Activated CD8-positive, alpha-beta memory T cell treated with anti-CD3 and anti-CD28 coated beads for 48 hours (primary cell): ENCODE data around the gene CBLB.

Source experiments
- DNase-seq, 3 experiments: peaks; one replicate each; pipeline ENCODE4 v3.0.0-alpha.2; 2020; ENCODE audit warnings: low read depth in 2 of 3, low spot score in 2 of 3

Gene CBLB

GRCh38 chr3:105868742-105869530, at the start of gene CBLB:
Gene CBLB (minus strand): TSS chr3:105869012. CDS start chr3:105867577, 1,435 bp downstream.
- peak; percentile 65 to 81 (median 81) for DNase-seq

- DNase-seq, result no peak
Measured at GRCh38 chr3:105916767-105917166, 48.0 kb upstream of the CBLB start.

GRCh38 chr3:105915524-105915923, 46.7 kb upstream of the CBLB start:
- DNase-seq, result no peak

DNA sequence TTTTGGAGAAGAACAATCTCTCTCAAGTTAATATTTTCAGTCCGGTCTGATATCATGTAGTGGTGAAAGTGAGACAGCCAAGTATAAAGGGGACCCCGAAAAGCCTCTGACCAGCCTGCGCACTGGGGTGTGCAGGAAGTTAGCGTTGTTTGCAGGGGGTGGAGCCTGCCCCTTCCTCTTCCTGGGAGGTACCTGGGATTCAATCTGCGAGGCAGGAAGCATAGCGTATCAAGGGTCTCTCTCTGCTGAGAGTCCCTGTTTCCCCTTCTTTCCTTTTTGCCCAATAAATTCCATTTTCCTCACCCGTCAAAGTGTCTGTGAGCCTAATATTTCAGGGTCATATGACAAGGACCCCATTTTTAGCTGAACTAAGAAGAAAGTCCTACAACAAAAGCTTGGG, 44.8 kb upstream of the CBLB start:
- no peak for DNase-seq

- DNase-seq, result no peak
Measured at GRCh38 chr3:105912891-105913290, 44.1 kb upstream of the CBLB start.

DNA sequence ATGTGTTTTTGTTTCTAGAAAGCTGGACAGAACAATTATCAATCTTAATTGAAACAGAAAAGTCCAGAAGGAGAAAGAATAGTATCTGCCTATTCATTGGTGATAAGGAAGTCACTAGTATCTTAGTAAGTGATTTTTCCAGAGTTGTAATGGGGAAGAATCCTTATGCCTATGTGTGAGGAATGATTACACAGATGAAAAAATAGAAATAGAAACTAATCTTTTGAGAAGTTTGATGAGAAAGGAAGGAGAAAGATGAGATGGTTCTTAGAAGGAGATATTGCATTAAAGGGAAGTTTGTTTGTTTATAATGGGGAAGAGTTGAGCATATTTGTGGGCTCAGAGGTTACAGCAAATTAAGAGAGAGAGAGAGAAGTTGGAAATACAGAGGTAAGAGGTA, 42.7 kb upstream of the CBLB start:
- DNase-seq, result no peak

- DNase-seq, result no peak
Measured at GRCh38 chr3:105907777-105908176, 39.0 kb upstream of the CBLB start.

GRCh38 chr3:105906836-105907235, 38.0 kb upstream of the CBLB start:
- DNase-seq, result no peak

DNA sequence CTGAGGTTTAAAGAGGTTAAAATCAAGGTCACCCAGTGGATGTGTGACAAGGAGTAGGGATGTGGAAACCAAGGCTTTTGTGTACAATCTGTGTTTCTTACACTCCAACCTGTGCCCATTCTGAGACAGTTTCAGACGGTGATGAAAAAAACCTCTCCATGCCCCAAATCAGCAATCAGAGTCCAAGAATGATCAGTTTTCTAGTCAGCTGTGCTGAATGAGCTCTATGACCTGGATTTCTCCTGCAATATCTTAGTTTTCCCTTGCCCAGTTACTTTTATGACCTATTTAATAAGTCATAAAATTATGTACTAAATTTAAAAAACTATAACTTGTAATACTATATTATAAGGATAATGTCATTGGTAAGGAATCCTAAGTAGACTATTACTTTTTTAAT, 37.5 kb upstream of the CBLB start:
- DNase-seq, result no peak

- no peak for DNase-seq
Measured at GRCh38 chr3:105905328-105905727, 36.5 kb upstream of the CBLB start.

- DNase-seq, result no peak
Measured at GRCh38 chr3:105904678-105905284, 36.0 kb upstream of the CBLB start.

- DNase-seq, result no peak
Measured at GRCh38 chr3:105904251-105904650, 35.4 kb upstream of the CBLB start.

- no peak for DNase-seq
Measured at GRCh38 chr3:105899516-105899915, 30.7 kb upstream of the CBLB start.

GRCh38 chr3:105891101-105891500, 22.3 kb upstream of the CBLB start:
- DNase-seq, result no peak

GRCh38 chr3:105888621-105889579, 20.1 kb upstream of the CBLB start:
- DNase-seq, result no peak

- DNase-seq, result no peak
Measured at GRCh38 chr3:105885256-105885655, 16.4 kb upstream of the CBLB start.

GRCh38 chr3:105883798-105884377, 15.1 kb upstream of the CBLB start:
- no peak for DNase-seq

DNA sequence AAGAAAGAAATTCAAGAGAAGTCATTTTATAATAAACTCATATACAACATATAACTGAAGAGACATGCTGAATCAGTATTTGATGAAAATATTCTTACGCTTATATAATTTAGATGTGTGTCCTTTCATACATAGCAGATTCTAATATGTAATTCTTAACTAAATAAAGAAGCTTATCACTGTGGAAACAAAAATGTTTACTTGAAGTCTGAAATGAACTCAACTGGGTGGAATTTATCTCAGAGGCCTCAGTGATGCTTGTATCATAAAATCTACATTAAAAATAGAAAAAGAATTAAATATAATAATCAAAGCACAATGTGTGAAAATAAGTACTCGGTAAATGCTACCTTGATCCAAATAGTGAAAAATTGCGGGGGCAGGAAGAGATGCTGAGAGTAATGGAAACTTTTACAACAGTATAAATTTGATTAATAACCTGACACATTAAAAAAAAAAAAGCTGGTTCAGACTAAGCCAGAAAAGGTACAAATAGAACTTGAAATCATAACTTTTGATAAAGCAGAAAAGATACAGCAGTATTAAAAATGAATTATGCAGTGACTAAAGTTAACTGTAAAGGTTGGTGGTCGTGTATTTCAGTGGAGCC, 12.0 kb upstream of the CBLB start:
- no peak for DNase-seq

GRCh38 chr3:105878061-105878460, 9.2 kb upstream of the CBLB start:
- DNase-seq, result no peak

DNA sequence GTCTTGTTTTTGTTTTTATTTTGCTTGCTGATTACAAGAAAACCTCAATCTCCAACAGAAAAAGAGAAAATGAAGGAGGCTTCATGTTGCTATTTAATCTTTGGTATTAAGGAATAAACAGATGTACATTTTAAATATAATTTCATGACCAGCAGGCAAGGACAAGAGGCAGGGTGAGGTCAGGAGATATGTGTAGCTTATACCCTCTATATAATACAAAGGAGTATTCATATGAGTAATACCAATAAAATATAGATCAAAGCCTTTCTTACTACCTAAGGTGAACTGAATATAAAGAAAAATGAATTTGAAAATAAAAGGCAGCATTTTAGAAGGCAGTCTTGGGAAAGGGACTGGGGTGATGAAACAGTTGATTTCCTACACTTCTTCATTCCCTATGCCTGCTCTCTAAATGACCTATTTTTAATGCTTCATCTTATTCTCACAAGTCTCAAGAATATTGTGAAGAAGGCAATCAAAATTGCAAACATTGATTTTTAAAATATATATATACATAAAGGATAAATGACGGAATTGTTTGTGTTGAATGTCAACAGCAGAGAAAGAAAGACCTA, 8.6 kb upstream of the CBLB start:
- no peak for DNase-seq
